ENCODE measurements around the gene NTM.

Gene NTM

DNA sequence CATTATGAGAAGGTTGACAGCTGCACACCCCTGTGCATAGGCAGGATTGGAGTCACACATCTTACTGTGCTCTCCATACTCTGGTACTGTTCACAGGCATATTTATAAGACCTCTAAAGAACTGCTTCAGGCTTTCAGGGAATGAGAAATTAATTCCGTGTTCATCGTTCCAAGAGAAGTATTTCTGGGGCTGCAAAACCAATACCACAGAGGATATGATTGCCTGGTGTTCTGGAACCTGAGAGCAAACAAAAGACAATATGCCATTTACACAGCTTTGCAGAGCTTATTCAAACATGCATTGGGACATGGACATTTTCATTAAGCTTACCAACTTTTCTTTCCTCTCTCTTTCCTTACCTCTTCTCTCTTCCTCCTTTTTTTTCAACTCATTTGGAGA lies 388.7 kb downstream of the NTM start:
- Histone ChIP-seq H3K4me1 (ENCODE audit: low read length) (no peaks in the 10 kb centered on the region), H3K36me3 (replicated peaks; ENCODE audit: low read depth, low read length) (no peaks in the 10 kb centered on the region), H3K4me3 (ENCODE audit: low read length) (no peak overlapping the region), H3K27me3 (ENCODE audit: low read depth, low read length) (no peaks in the 10 kb centered on the region), H3K9ac (ENCODE audit: low read length) (no peak overlapping the region), H3K4me2 (ENCODE audit: low read length) (no peak overlapping the region), H3K79me2 (ENCODE audit: low read length) (no peaks in the 10 kb centered on the region), H2AFZ (ENCODE audit: low read depth, low read length) (no peak overlapping the region), H3K9me3 (ENCODE audit: insufficient read depth, low read length) (no peaks in the 10 kb centered on the region), H4K20me1 (ENCODE audit: insufficient read depth, low read length) (no peaks in the 10 kb centered on the region), H3K27ac (ENCODE audit: low read length) (no peak overlapping the region)
- no peak for TF ChIP-seq EZH2phosphoT487 (IDR thresholded peaks at IDR 0.05; ENCODE audit: low read depth)
- no peak for TF ChIP-seq CTCF (IDR thresholded peaks at IDR 0.05; ENCODE audit: low read depth, low read length)

- no peaks in the 10 kb centered on the region for H3K9me3 ChIP-seq (ENCODE audit: insufficient read depth, low read length)
- H3K9ac ChIP-seq (ENCODE audit: low read length), result no peak overlapping the region
- no peaks in the 10 kb centered on the region for H3K79me2 ChIP-seq (ENCODE audit: low read length)
- H2AFZ ChIP-seq (ENCODE audit: low read depth, low read length), result no peak overlapping the region
- no peaks in the 10 kb centered on the region for H3K4me1 ChIP-seq (ENCODE audit: low read length)
- H4K20me1 ChIP-seq (ENCODE audit: insufficient read depth, low read length), result no peaks in the 10 kb centered on the region
- TF ChIP-seq EZH2phosphoT487 (IDR thresholded peaks at IDR 0.05; ENCODE audit: low read depth) (no peak), CTCF (IDR thresholded peaks at IDR 0.05; ENCODE audit: low read depth, low read length) (no peak)
- H3K36me3 ChIP-seq (replicated peaks; ENCODE audit: low read depth, low read length), result no peaks in the 10 kb centered on the region
- H3K4me3 ChIP-seq (ENCODE audit: low read length), result no peak overlapping the region
- H3K4me2 ChIP-seq (ENCODE audit: low read length), result no peak overlapping the region
- no peaks in the 10 kb centered on the region for H3K27me3 ChIP-seq (ENCODE audit: low read depth, low read length)
- no peak overlapping the region for H3K27ac ChIP-seq (ENCODE audit: low read length)
Observed at GRCh38 chr11:131760091-131761061, 390.0 kb downstream of the NTM start.

- H3K27me3 ChIP-seq (ENCODE audit: low read depth, low read length), result no peaks in the 10 kb centered on the region
- no peak overlapping the region for H3K27ac ChIP-seq (ENCODE audit: low read length)
- H3K4me1 ChIP-seq (ENCODE audit: low read length), result no peaks in the 10 kb centered on the region
- no peaks in the 10 kb centered on the region for H3K36me3 ChIP-seq (replicated peaks; ENCODE audit: low read depth, low read length)
- H3K79me2 ChIP-seq (ENCODE audit: low read length), result no peaks in the 10 kb centered on the region
- TF ChIP-seq EZH2phosphoT487 (IDR thresholded peaks at IDR 0.05; ENCODE audit: low read depth) (no peak), CTCF (IDR thresholded peaks at IDR 0.05; ENCODE audit: low read depth, low read length) (no peak)
- H3K9me3 ChIP-seq (ENCODE audit: insufficient read depth, low read length), result no peaks in the 10 kb centered on the region
- no peak overlapping the region for H3K4me2 ChIP-seq (ENCODE audit: low read length)
- H3K4me3 ChIP-seq (ENCODE audit: low read length), result no peak overlapping the region
- no peak overlapping the region for H3K9ac ChIP-seq (ENCODE audit: low read length)
- H2AFZ ChIP-seq (ENCODE audit: low read depth, low read length), result no peak overlapping the region
- H4K20me1 ChIP-seq (ENCODE audit: insufficient read depth, low read length), result no peaks in the 10 kb centered on the region
Observed at GRCh38 chr11:131762346-131763110, 392.1 kb downstream of the NTM start.

Measured in OCI-LY3 (cell line).